Suprapubic skin (tissue), 4 donors: Measurements from ENCODE around the gene TAS1R2. TPM values are rescaled to one million over a fixed set of nuclear protein-coding genes. Genes with fewer than 3 reads are reported as not detected.

Experiments used
- DNase-seq, 2 donors: peaks; one replicate each; pipeline ENCODE4 v3.0.0-alpha.2; 2019; ENCODE audit warnings: low spot score in 2 of 2
- H3K27ac ChIP-seq: fragments of 200-600 bp; sonication (generic); one replicate; pipeline ENCODE4 v1.5.1; 2019
- H3K27me3 ChIP-seq: fragments of 200-600 bp; sonication (generic); one replicate; pipeline ENCODE4 v1.5.1; 2019
- H3K36me3 ChIP-seq: fragments of 200-600 bp; sonication (generic); one replicate; pipeline ENCODE4 v1.5.1; 2019
- H3K4me1 ChIP-seq: fragments of 200-600 bp; sonication (generic); one replicate; pipeline ENCODE4 v1.5.1; 2019
- H3K4me3 ChIP-seq: fragments of 200-600 bp; sonication (generic); one replicate; pipeline ENCODE4 v1.5.1; 2019; ENCODE audit warnings: mild to moderate bottlenecking
- H3K9me3 ChIP-seq: fragments of 200-600 bp; sonication (generic); one replicate; pipeline ENCODE4 v1.5.1; 2019
- EP300 ChIP-seq: sonication (generic); formaldehyde crosslinking; IDR thresholded peaks from one replicate; pipeline ENCODE4 v1.6.1; 2017; ENCODE audit warnings: antibody characterized with exemption
- POLR2A ChIP-seq, 2 donors: fragments of 450-650 bp; IDR thresholded peaks; one replicate each; pipeline ENCODE4 v1.6.1; 2017; ENCODE audit warnings: antibody characterized with exemption in 2 of 2, mild to moderate bottlenecking in 2 of 2, moderate library complexity in 2 of 2
- POLR2AphosphoS5 ChIP-seq, 3 donors: sonication (generic); formaldehyde crosslinking; IDR thresholded peaks; one replicate each; pipeline ENCODE4 v1.6.1; 2017; ENCODE audit warnings: antibody characterized with exemption in 3 of 3
- WGBS: methylation state at CpG from one replicate; pipeline ENCODE4 v1.1.5; 2018; 5-methylcytosine and 5-hydroxymethylcytosine counted together
- total RNA-seq, 4 donors: library from RNA; depleted of rRNA; stranded (reverse); fragments of >200 nt; gene quantifications; one replicate each; pipeline ENCODE4 v1.1.0, GENCODE V29; 2016
- TF ChIP-seq, protein P1 (sequence below), 2 donors: fragments of 200-600 bp in 1 of 2; fragments of 450-650 bp in 1 of 2; sonication (generic) in 1 of 2; IDR thresholded peaks; one replicate each; pipeline ENCODE4 v1.5.1; 2016 to 2019; ENCODE audit warnings: antibody characterized with exemption in 2 of 2, mild to moderate bottlenecking in 1 of 2, moderate library complexity in 1 of 2

TAS1R2 gene
- total RNA-seq, 4 donors from 2014 or later: 0.38 to 1.3 (median 1.2) TPM; not detected in 1

DNA sequence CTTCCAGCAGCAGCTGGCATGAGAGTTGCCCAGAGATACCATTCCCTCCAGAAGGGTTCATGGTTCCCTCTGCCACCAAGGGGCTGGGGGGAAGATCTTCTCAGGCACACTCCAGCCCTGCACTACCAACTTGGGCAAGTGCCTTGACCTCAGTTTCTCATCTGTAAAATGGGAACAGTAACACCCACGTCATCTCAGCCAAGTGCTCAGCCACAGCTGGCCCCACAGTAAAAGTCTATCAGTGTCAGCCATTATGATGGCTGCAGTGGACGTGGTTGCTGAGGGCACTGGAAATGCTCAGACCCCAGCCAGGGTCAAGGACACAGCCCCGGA is 16.3 kb upstream of the TAS1R2 start:
- H3K27ac ChIP-seq: no peak overlapping the region
- H3K9me3 ChIP-seq: no peaks in the 10 kb centered on the region
- 97% methylated on average over 3 of the region's 3 CpGs for WGBS
- TF ChIP-seq EP300 (no peak), POLR2AphosphoS5 (IDR thresholded peaks at IDR 0.05) (no peak), POLR2A (IDR thresholded peaks at IDR 0.05) (no peak)
- TF ChIP-seq, protein P1, sequence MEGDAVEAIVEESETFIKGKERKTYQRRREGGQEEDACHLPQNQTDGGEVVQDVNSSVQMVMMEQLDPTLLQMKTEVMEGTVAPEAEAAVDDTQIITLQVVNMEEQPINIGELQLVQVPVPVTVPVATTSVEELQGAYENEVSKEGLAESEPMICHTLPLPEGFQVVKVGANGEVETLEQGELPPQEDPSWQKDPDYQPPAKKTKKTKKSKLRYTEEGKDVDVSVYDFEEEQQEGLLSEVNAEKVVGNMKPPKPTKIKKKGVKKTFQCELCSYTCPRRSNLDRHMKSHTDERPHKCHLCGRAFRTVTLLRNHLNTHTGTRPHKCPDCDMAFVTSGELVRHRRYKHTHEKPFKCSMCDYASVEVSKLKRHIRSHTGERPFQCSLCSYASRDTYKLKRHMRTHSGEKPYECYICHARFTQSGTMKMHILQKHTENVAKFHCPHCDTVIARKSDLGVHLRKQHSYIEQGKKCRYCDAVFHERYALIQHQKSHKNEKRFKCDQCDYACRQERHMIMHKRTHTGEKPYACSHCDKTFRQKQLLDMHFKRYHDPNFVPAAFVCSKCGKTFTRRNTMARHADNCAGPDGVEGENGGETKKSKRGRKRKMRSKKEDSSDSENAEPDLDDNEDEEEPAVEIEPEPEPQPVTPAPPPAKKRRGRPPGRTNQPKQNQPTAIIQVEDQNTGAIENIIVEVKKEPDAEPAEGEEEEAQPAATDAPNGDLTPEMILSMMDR (IDR thresholded peaks at IDR 0.05): no peak
- H3K4me3 ChIP-seq: no peak overlapping the region
- peaks cover 18% of the 10 kb centered on the region for H3K4me1 ChIP-seq
- H3K27me3 ChIP-seq: no peaks in the 10 kb centered on the region
- DNase-seq: no peak
- peaks cover 22% of the 10 kb centered on the region for H3K36me3 ChIP-seq

DNA sequence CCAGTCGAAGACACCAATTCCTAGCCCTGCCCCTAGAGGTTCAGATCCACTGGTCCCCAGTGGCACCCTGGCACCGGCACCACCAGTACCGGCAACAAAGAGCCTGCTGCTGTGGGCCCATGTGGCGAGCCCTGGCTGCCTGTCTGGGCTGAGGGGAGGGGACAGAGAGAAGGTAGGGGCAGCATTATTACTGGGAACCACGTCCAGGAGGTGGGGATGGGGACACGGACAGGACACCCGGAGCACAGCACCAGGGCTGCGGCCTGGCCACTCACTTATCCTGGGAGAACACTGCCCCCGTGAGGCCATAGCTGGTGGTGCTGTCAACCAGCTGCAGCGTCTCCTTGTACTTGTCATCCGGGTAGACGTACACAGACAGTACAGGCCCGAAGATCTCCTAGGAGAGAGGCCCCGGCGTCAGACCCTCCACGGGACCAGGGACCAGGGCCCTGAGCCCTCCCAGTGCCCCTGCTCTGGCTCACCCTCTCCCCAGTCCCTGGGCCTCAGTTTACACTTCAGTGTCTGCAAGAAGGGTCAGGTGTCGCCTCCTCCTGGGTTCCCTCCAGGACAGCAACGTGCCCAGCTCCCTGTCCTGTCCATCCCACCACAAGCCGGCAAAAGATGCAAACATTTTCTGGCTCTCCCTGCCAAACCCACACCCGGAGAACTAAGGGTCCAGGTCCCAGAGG is 15.8 kb upstream of the TAS1R2 start:
- DNase-seq: peak; percentile 82 to 89
- Histone ChIP-seq H3K36me3 (peaks cover 22% of the 10 kb centered on the region), H3K4me3 (no peak overlapping the region), H3K27ac (no peak overlapping the region), H3K9me3 (no peaks in the 10 kb centered on the region), H3K4me1 (peaks cover 16% of the 10 kb centered on the region), H3K27me3 (no peaks in the 10 kb centered on the region)
- TF ChIP-seq, protein P1 (IDR thresholded peaks at IDR 0.05): peak; percentile 58 to 80
- no peak for TF ChIP-seq POLR2A (IDR thresholded peaks at IDR 0.05)
- no peak for TF ChIP-seq EP300
- TF ChIP-seq POLR2AphosphoS5 (IDR thresholded peaks at IDR 0.05): no peak
- 59% methylated on average over 12 of the region's 20 CpGs for WGBS

DNA sequence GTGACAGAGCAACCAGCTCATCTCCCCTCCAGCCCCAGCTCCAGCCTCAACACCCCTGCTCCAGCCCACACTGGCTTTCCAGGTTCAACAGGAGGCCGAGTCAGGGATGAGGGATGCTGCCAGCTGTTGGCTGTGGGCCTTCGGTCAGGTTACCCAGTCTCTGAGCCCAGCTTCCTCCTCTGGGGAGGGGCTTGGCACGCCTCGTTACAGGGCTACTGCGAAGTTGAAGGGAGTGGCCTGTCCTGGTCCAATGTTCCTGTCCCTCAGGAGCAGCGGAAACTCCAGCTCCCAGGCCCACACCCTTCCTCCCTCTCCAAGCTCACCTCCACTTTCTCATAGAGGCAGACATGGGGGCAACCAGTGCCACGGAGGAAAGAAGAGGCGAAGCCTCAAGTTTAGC is 15.1 kb upstream of the TAS1R2 start:
- Histone ChIP-seq H3K36me3 (peaks cover 22% of the 10 kb centered on the region), H3K9me3 (no peaks in the 10 kb centered on the region), H3K4me1 (peaks cover 9% of the 10 kb centered on the region), H3K27ac (no peak overlapping the region), H3K27me3 (no peaks in the 10 kb centered on the region), H3K4me3 (no peak overlapping the region)
- DNase-seq: no peak
- TF ChIP-seq, protein P1 (IDR thresholded peaks at IDR 0.05): no peak
- TF ChIP-seq POLR2A (IDR thresholded peaks at IDR 0.05) (no peak), EP300 (no peak), POLR2AphosphoS5 (IDR thresholded peaks at IDR 0.05) (no peak)
- 100% methylated on average over 1 of the region's 8 CpGs for WGBS

DNA sequence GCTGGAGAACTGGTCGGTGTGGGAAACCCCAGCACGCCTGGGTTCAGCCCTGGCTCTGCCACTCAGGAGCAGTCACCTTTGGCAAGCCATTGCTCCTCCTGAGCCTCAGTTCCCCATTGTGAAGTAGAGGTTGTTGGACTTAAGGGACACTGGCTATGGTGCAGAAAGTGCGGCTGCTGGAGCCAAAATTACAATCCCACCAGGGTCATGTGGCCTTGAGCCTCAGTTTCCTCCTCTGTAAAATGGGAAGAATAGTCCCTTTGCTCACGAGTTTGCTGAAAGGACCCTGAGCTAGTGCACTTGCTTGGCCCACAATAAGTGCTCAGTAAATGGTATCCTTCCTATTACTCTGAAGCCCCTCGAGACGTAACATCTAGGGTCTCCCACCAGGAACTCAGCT is 14.6 kb upstream of the TAS1R2 start:
- Histone ChIP-seq H3K9me3 (no peaks in the 10 kb centered on the region), H3K27ac (no peak overlapping the region), H3K4me1 (peaks cover 4% of the 10 kb centered on the region), H3K4me3 (no peak overlapping the region), H3K27me3 (peaks cover 2% of the 10 kb centered on the region), H3K36me3 (peaks cover 22% of the 10 kb centered on the region)
- TF ChIP-seq POLR2AphosphoS5 (IDR thresholded peaks at IDR 0.05) (no peak), POLR2A (IDR thresholded peaks at IDR 0.05) (no peak), EP300 (no peak)
- TF ChIP-seq, protein P1 (IDR thresholded peaks at IDR 0.05): no peak
- WGBS: 74% methylated on average over 5 of the region's 6 CpGs
- DNase-seq: no peak

DNA sequence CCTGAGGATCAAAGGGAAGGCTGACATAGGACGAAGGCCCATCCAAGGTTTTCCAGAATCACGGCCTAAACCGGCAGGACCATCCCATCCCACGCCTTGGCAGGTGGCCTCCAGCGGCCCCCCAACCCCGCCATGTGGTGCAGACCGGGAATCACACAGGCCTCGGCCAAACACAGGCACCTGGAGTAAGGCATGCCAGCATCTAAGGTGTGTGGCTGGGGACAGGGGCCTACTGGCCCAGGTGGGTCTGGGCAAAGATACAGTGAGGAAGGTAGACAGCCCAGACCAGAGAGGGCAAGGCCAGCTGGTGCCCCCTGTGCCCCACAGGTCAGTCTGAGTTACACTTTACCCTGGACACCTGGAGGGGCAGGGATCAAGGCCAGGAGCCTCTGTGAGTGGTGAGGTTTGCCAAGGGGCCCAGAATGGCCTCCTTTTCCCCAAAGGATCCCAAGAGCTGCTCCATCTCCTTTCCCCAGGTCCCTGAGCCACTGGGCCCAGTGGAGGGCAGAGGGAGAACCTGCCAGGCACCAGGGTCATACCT is 12.7 kb upstream of the TAS1R2 start:
- Histone ChIP-seq H3K4me1 (peaks cover 4% of the 10 kb centered on the region), H3K4me3 (no peak overlapping the region), H3K27me3 (peaks cover 3% of the 10 kb centered on the region), H3K27ac (no peak overlapping the region), H3K36me3 (peaks cover 22% of the 10 kb centered on the region), H3K9me3 (no peaks in the 10 kb centered on the region)
- no peak for TF ChIP-seq POLR2AphosphoS5 (IDR thresholded peaks at IDR 0.05)
- TF ChIP-seq, protein P1 (IDR thresholded peaks at IDR 0.05): no peak
- TF ChIP-seq EP300: no peak
- TF ChIP-seq POLR2A (IDR thresholded peaks at IDR 0.05): no peak
- DNase-seq: no peak
- 100% methylated on average over 1 of the region's 8 CpGs for WGBS
